Endothelial cell of umbilical vein (primary cell): Measurements from ENCODE around the gene GNAL. TPM values are rescaled to one million over a fixed set of nuclear protein-coding genes. Genes with fewer than 3 reads are reported as not detected.

Experiments used
- BruUV-seq: library from RNA; stranded (reverse); fragments of 400-500 nt; replicated peaks from 2 replicates; lab custom pipeline; 2021; lab: Mats Ljungman, UMichigan
- CTCF ChIA-PET: fragments of 300-600, 350-600 bp; sonication (Branson Sonifier 250); formaldehyde crosslinking; loops from one replicate; lab custom pipeline; 2021; ENCODE audit warnings: antibody characterized with exemption, inconsistent platforms; lab: Charles Lee
- POLR2A ChIA-PET: fragments of 300-600, 350-600 bp; sonication (Branson Sonifier 250); formaldehyde crosslinking; loops from one replicate; lab custom pipeline; 2021; ENCODE audit warnings: antibody characterized with exemption, inconsistent platforms; lab: Charles Lee
- DNase-seq: peaks from one replicate; pipeline ENCODE4 v3.0.0-alpha.2; 2011; ENCODE audit warnings: low read depth, low spot score
- FAIRE-seq: peaks from 2 replicates; lab custom pipeline; 2011; peaks lifted over from hg19 to GRCh38; lab: Jason Lieb, UNC
- H2AFZ ChIP-seq: 2 replicates; pipeline ENCODE4 v1.6.0; 2012; ENCODE audit warnings: low read depth, low read length, control low read depth, inconsistent platforms
- H3K27ac ChIP-seq: 2 replicates; pipeline ENCODE4 v1.5.1; 2011; ENCODE audit warnings: low read depth, mild to moderate bottlenecking, control low read depth, low read length, moderate library complexity; ENCODE audit not compliant: insufficient read depth
- H3K27me3 ChIP-seq, 2 experiments: 2 replicates each; pipeline versions ENCODE4 v1.6.0 to v1.6.1; 2011; ENCODE audit warnings: low read length in 2 of 2, mixed read lengths in 1 of 2; ENCODE audit not compliant: control insufficient read depth in 2 of 2, insufficient read depth in 2 of 2
- H3K36me3 ChIP-seq, 2 experiments: 2 replicates in 1 of 2; 3 replicates in 1 of 2; pipeline ENCODE4 v1.5.1; 2011; ENCODE audit warnings: low read length in 2 of 2, mild to moderate bottlenecking in 1 of 2, moderate library complexity in 1 of 2; ENCODE audit not compliant: control insufficient read depth in 2 of 2, insufficient read depth in 2 of 2; ENCODE audit errors: extremely low read depth in 1 of 2
- H3K4me1 ChIP-seq: 3 replicates; pipeline ENCODE4 v1.5.1; 2011; ENCODE audit warnings: mild to moderate bottlenecking, low read length; ENCODE audit not compliant: control insufficient read depth, insufficient read depth; ENCODE audit errors: extremely low read depth
- H3K4me2 ChIP-seq: 2 replicates; pipeline ENCODE4 v1.6.1; 2011; ENCODE audit warnings: low read length, control low read depth, mixed read lengths; ENCODE audit not compliant: insufficient read depth
- H3K4me3 ChIP-seq, 3 experiments: fragments of 200-600 bp in 1 of 3; sonication (generic), shearing (Covaris generic) in 1 of 3; replicated peaks in 1 of 3; 2 replicates each; pipeline ENCODE4 v1.5.1; 2011 to 2016; ENCODE audit warnings: control low read depth in 3 of 3, low read length in 3 of 3, mild to moderate bottlenecking in 2 of 3, inconsistent platforms in 1 of 3, low read depth in 1 of 3, moderate library complexity in 1 of 3; ENCODE audit not compliant: insufficient read depth in 1 of 3
- H3K79me2 ChIP-seq: 2 replicates; pipeline ENCODE4 v1.6.0; 2012; ENCODE audit warnings: low read length, inconsistent platforms; ENCODE audit not compliant: control insufficient read depth, insufficient read depth
- H3K9ac ChIP-seq: replicated peaks from 2 replicates; pipeline ENCODE3; 2011; ENCODE audit warnings: low read length, control low read depth; ENCODE audit not compliant: insufficient read depth; ENCODE audit errors: extremely low read depth
- H3K9me1 ChIP-seq: replicated peaks from 3 replicates; pipeline ENCODE4 v1.6.0; 2011; ENCODE audit warnings: mild to moderate bottlenecking, low read length; ENCODE audit not compliant: control insufficient read depth, insufficient read depth; ENCODE audit errors: extremely low read depth
- H3K9me3 ChIP-seq: replicated peaks from 2 replicates; pipeline ENCODE4 v1.5.1; 2012; ENCODE audit warnings: low read length, inconsistent platforms; ENCODE audit not compliant: control insufficient read depth, insufficient read depth
- H4K20me1 ChIP-seq: replicated peaks from 2 replicates; pipeline ENCODE3; 2011; ENCODE audit warnings: mild to moderate bottlenecking, low read length; ENCODE audit not compliant: control insufficient read depth, insufficient read depth; ENCODE audit errors: extremely low read depth
- EZH2 ChIP-seq: IDR thresholded peaks from 2 replicates; pipeline ENCODE4 v1.6.1; 2012; ENCODE audit warnings: borderline replicate concordance, low read depth, mild to moderate bottlenecking, moderate library complexity, low read length, inconsistent platforms; ENCODE audit not compliant: severe bottlenecking
- FOS ChIP-seq: IDR thresholded peaks from 2 replicates; pipeline ENCODE4 v1.6.1; 2011; ENCODE audit warnings: mild to moderate bottlenecking, low read length, moderate library complexity, borderline replicate concordance; ENCODE audit not compliant: insufficient read depth
- GATA2 ChIP-seq: IDR thresholded peaks from 2 replicates; pipeline ENCODE4 v1.7.0; 2011; ENCODE audit warnings: low read depth, mild to moderate bottlenecking, moderate library complexity, mixed read lengths, low read length; ENCODE audit not compliant: insufficient read length, insufficient read depth
- JUN ChIP-seq: IDR thresholded peaks from 2 replicates; pipeline ENCODE4 v1.6.1; 2011; ENCODE audit warnings: borderline replicate concordance, low read depth; ENCODE audit not compliant: insufficient read length, insufficient read depth
- MYC ChIP-seq: IDR thresholded peaks from one replicate; pipeline ENCODE4 v1.6.1; 2011; ENCODE audit warnings: mild to moderate bottlenecking, low read depth, low read length
- POLR2A ChIP-seq: IDR thresholded peaks from 2 replicates; pipeline ENCODE4 v1.6.1; 2012; ENCODE audit warnings: low read depth, mild to moderate bottlenecking, control low read depth, low read length
- POLR2AphosphoS5 ChIP-seq: IDR thresholded peaks from 2 replicates; pipeline ENCODE4 v1.6.1; 2012; ENCODE audit warnings: low read depth, mild to moderate bottlenecking, control low read depth, low read length, moderate library complexity; ENCODE audit not compliant: insufficient read depth
- dilution Hi-C: fragments of 300-500 bp; cut with MboI; formaldehyde crosslinking; loops from one replicate; pipeline ENCODE4 v1.15.0; 2019; ENCODE audit warnings: low sequenced_read_pairs; ENCODE audit not compliant: extremely low pct_ligation_motif_present
- intact Hi-C: fragments of 100-400 bp; cut with micrococcal nuclease; formaldehyde crosslinking; loops from one replicate; pipeline ENCODE4 v1.10.0; 2022
- polyA plus RNA-seq, 4 experiments: library from polyadenylated mRNA; depleted of rRNA in 3 of 4; stranded (reverse) in 3 of 4; unstranded in 1 of 4; fragments of >200 nt; gene quantifications; 2 replicates each; pipeline versions ENCODE4 v1.2.1 to v1.2.3, GENCODE V29; 2011 to 2012; ENCODE audit warnings: missing spikeins in 1 of 4
- total RNA-seq: library from RNA; stranded (reverse); gene quantifications from 2 replicates; pipeline ENCODE4 v1.2.3, GENCODE V29; 2021
- TF ChIP-seq, protein P1 (sequence below): IDR thresholded peaks from 2 replicates; pipeline ENCODE4 v1.6.1; 2011; ENCODE audit not compliant: insufficient read depth, insufficient read length
- TF ChIP-seq, protein P2 (sequence below), 2 donors: IDR thresholded peaks; 1 replicate in 1 of 2; 2 replicates in 1 of 2; pipeline ENCODE4 v1.5.1; 2011; ENCODE audit warnings: low read length in 2 of 2, mild to moderate bottlenecking in 2 of 2, moderate library complexity in 2 of 2, control low read depth in 1 of 2, inconsistent platforms in 1 of 2, low read depth in 1 of 2; ENCODE audit not compliant: insufficient read depth in 1 of 2; ENCODE audit errors: extremely low read depth in 1 of 2

GNAL gene
- total and polyA plus RNA-seq, 2 donors (not counting 3 experiments of a cell fraction or from before 2014, with no cell fraction given), result 0.07 to 0.73 TPM

DNA sequence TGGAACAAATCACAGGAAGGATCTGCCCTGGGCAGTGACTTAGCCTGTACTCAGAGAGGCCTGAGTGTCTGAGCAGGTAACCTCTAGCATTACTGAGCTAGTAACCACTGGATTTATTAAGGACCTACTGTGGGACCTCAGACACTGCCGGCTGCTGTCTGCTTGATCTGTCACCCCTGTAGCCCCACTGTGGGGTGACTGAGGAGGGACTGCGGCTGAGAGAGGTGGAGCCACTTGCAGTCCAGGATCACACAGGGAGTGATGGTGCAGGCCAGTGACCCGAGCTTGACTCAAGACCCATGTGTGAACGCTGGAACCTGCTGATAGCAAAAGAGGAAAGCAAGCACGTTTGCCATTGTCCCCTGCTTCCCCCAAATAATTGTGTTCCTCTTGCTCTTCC is 177.7 kb downstream of the GNAL start:
- CTCF ChIA-PET, result no interaction called here
- H3K27ac ChIP-seq, result no peak overlapping the region
- intact Hi-C loops (no loop called here), dilution Hi-C loops (no loop called here)
- H2AFZ ChIP-seq, result no peak overlapping the region
- TF ChIP-seq, protein P1, sequence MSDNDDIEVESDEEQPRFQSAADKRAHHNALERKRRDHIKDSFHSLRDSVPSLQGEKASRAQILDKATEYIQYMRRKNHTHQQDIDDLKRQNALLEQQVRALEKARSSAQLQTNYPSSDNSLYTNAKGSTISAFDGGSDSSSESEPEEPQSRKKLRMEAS, result no peak
- TF ChIP-seq EZH2, result no peak
- TF ChIP-seq MYC, result no peak
- no peak for TF ChIP-seq POLR2A
- TF ChIP-seq JUN, result no peak
- TF ChIP-seq POLR2AphosphoS5, result no peak
- no peak for TF ChIP-seq FOS
- TF ChIP-seq GATA2, result no peak
- TF ChIP-seq, protein P2, sequence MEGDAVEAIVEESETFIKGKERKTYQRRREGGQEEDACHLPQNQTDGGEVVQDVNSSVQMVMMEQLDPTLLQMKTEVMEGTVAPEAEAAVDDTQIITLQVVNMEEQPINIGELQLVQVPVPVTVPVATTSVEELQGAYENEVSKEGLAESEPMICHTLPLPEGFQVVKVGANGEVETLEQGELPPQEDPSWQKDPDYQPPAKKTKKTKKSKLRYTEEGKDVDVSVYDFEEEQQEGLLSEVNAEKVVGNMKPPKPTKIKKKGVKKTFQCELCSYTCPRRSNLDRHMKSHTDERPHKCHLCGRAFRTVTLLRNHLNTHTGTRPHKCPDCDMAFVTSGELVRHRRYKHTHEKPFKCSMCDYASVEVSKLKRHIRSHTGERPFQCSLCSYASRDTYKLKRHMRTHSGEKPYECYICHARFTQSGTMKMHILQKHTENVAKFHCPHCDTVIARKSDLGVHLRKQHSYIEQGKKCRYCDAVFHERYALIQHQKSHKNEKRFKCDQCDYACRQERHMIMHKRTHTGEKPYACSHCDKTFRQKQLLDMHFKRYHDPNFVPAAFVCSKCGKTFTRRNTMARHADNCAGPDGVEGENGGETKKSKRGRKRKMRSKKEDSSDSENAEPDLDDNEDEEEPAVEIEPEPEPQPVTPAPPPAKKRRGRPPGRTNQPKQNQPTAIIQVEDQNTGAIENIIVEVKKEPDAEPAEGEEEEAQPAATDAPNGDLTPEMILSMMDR (IDR thresholded peaks at IDR 0.05; ENCODE audit: extremely low read depth in 1 of 2, insufficient read depth in 1 of 2, low read depth in 1 of 2, low read length in 2 of 2), result no peak
- no peaks in the 10 kb centered on the region for H4K20me1 ChIP-seq
- H3K4me3 ChIP-seq, result no peak overlapping the region
- no peaks in the 10 kb centered on the region for H3K4me1 ChIP-seq
- no TSS peak for BruUV-seq
- POLR2A ChIA-PET, result no interaction called here
- H3K27me3 ChIP-seq, result peaks cover 0 to 4% of the 10 kb centered on the region in 2 experiments
- FAIRE-seq, result no peak
- H3K79me2 ChIP-seq, result no peaks in the 10 kb centered on the region
- H3K4me2 ChIP-seq, result no peak overlapping the region
- H3K36me3 ChIP-seq, result no peaks in the 10 kb centered on the region
- no peaks in the 10 kb centered on the region for H3K9me3 ChIP-seq
- no peaks in the 10 kb centered on the region for H3K9me1 ChIP-seq
- no peak overlapping the region for H3K9ac ChIP-seq
- DNase-seq, result no peak
